ENCODE data around the gene FNIP2. TPM values are rescaled to one million over a fixed set of nuclear protein-coding genes. Genes with fewer than 3 reads are reported as not detected.
A peak's percentile ranks its signal among the peaks of the same experiment; 100 is the strongest.

FNIP2 gene
- total and polyA plus RNA-seq, 9 of the 15 experiments (the other 6 are each of a cell fraction or from before 2014, with no cell fraction given), result 1.7 to 15.5 (median 8.3) TPM

DNA sequence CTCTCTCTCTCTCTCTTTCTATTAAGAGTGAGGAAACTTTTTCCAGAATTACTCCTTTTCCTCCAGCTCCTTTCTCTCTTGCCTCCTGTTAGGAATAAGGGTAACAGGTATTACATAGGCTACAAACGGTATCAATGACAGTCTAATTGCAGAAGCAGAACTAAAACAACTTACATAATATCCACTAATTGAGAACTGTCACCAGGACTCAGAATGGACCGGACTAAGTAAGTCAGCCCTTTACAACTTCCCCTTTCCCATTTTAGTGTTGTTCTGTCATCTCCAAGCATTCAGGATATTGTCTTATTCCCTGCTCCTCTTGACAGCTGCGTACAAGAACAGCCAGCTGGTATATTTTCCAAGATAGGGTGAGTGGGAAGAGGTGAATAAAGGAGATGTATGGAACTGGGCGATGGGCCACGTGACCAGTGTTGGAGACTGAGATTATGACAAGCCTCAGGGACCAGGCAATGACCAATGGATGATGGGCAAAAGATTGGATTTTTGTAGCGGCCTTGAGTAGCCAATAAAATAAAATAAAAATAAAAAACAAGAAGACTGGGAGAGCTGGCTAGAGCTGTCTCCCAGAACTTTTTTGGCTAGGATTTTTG, 2.3 kb upstream of the FNIP2 start (continued):
- TF ChIP-seq, protein P1, sequence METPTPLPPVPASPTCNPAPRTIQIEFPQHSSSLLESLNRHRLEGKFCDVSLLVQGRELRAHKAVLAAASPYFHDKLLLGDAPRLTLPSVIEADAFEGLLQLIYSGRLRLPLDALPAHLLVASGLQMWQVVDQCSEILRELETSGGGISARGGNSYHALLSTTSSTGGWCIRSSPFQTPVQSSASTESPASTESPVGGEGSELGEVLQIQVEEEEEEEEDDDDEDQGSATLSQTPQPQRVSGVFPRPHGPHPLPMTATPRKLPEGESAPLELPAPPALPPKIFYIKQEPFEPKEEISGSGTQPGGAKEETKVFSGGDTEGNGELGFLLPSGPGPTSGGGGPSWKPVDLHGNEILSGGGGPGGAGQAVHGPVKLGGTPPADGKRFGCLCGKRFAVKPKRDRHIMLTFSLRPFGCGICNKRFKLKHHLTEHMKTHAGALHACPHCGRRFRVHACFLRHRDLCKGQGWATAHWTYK (CRISPR knock-in tag; IDR thresholded peaks at IDR 0.05), result no peak
- no peak for TF ChIP-seq MYNN (IDR thresholded peaks at IDR 0.05)
- TF ChIP-seq MYNN (CRISPR knock-in tag; IDR thresholded peaks at IDR 0.05), result no peak
- no peak for TF ChIP-seq PYGO2 (tag; IDR thresholded peaks at IDR 0.05)
- no peak for TF ChIP-seq RBM34 (IDR thresholded peaks at IDR 0.05; ENCODE audit: borderline replicate concordance, insufficient read depth, low read length)
- TF ChIP-seq MECOM (CRISPR knock-in tag; IDR thresholded peaks at IDR 0.05), result no peak
- no peak for TF ChIP-seq ZSCAN29 (IDR thresholded peaks at IDR 0.05)
- no peak for TF ChIP-seq CCNT2 (IDR thresholded peaks at IDR 0.05; ENCODE audit: borderline replicate concordance, extremely low read depth, insufficient read length, low read depth, low read length)
- TF ChIP-seq, protein P2, sequence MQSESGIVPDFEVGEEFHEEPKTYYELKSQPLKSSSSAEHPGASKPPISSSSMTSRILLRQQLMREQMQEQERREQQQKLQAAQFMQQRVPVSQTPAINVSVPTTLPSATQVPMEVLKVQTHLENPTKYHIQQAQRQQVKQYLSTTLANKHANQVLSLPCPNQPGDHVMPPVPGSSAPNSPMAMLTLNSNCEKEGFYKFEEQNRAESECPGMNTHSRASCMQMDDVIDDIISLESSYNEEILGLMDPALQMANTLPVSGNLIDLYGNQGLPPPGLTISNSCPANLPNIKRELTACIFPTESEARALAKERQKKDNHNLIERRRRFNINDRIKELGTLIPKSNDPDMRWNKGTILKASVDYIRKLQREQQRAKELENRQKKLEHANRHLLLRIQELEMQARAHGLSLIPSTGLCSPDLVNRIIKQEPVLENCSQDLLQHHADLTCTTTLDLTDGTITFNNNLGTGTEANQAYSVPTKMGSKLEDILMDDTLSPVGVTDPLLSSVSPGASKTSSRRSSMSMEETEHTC (IDR thresholded peaks at IDR 0.05), result no peak
- TF ChIP-seq PTBP1 (IDR thresholded peaks at IDR 0.05; ENCODE audit: low read depth, low read length), result no peak
- TF ChIP-seq, protein P3, sequence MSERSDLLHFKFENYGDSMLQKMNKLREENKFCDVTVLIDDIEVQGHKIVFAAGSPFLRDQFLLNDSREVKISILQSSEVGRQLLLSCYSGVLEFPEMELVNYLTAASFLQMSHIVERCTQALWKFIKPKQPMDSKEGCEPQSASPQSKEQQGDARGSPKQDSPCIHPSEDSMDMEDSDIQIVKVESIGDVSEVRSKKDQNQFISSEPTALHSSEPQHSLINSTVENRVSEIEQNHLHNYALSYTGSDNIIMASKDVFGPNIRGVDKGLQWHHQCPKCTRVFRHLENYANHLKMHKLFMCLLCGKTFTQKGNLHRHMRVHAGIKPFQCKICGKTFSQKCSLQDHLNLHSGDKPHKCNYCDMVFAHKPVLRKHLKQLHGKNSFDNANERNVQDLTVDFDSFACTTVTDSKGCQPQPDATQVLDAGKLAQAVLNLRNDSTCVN (CRISPR knock-in tag; IDR thresholded peaks at IDR 0.05), result no peak
- TF ChIP-seq SIN3B (IDR thresholded peaks at IDR 0.05; ENCODE audit: low read depth), result no peak
- TF ChIP-seq ZNF41 (CRISPR knock-in tag; conservative IDR thresholded peaks at IDR 0.05), result no peak
- TF ChIP-seq, protein P4, sequence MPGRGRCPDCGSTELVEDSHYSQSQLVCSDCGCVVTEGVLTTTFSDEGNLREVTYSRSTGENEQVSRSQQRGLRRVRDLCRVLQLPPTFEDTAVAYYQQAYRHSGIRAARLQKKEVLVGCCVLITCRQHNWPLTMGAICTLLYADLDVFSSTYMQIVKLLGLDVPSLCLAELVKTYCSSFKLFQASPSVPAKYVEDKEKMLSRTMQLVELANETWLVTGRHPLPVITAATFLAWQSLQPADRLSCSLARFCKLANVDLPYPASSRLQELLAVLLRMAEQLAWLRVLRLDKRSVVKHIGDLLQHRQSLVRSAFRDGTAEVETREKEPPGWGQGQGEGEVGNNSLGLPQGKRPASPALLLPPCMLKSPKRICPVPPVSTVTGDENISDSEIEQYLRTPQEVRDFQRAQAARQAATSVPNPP (IDR thresholded peaks at IDR 0.05; ENCODE audit: borderline replicate concordance, insufficient read depth, insufficient read length), result no peak
- no peak for TF ChIP-seq EGR1 (conservative IDR thresholded peaks at IDR 0.05)
- no peak for TF ChIP-seq HMG20B (CRISPR knock-in tag; IDR thresholded peaks at IDR 0.05)
- TF ChIP-seq TAF9B (IDR thresholded peaks at IDR 0.05; ENCODE audit: partially characterized antibody), result no peak
- TF ChIP-seq, protein P5, sequence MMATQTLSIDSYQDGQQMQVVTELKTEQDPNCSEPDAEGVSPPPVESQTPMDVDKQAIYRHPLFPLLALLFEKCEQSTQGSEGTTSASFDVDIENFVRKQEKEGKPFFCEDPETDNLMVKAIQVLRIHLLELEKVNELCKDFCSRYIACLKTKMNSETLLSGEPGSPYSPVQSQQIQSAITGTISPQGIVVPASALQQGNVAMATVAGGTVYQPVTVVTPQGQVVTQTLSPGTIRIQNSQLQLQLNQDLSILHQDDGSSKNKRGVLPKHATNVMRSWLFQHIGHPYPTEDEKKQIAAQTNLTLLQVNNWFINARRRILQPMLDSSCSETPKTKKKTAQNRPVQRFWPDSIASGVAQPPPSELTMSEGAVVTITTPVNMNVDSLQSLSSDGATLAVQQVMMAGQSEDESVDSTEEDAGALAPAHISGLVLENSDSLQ (IDR thresholded peaks at IDR 0.05), result peak; percentile 28; the same call in 1 of the 2 replicates
- TF ChIP-seq RNF2 (IDR thresholded peaks at IDR 0.05), result no peak
- TF ChIP-seq GATAD2B (IDR thresholded peaks at IDR 0.05; ENCODE audit: borderline replicate concordance), result no peak
- TF ChIP-seq JUND (IDR thresholded peaks at IDR 0.05; ENCODE audit: borderline replicate concordance, low read depth, low read length), result no peak
- TF ChIP-seq JUND (tag; IDR thresholded peaks at IDR 0.05; ENCODE audit: borderline replicate concordance, low read depth, low read length), result no peak
- TF ChIP-seq ZNF695 (CRISPR knock-in tag; IDR thresholded peaks at IDR 0.05), result no peak
- no peak for TF ChIP-seq ETV5 (CRISPR knock-in tag; IDR thresholded peaks at IDR 0.05; ENCODE audit: low read depth)
- peak; percentile 66 for TF ChIP-seq RAD51 (IDR thresholded peaks at IDR 0.05; ENCODE audit: borderline replicate concordance, low read depth)
- TF ChIP-seq ZNF780A (CRISPR knock-in tag; IDR thresholded peaks at IDR 0.05), result no peak

All from K562 (cell line).